Adrenal gland (tissue), 5 donors: ENCODE results near the gene LYSMD4.

Source experiments
- POLR2A ChIP-seq, 2 donors: fragments of 450-650 bp; IDR thresholded peaks; one replicate each; pipeline ENCODE4 v1.6.1; 2017; ENCODE audit warnings: antibody characterized with exemption in 2 of 2, mild to moderate bottlenecking in 2 of 2, moderate library complexity in 1 of 2
- TF ChIP-seq, protein P1 (sequence below), 6 experiments: fragments of 450-650 bp in 4 of 6; fragments of 200-600 bp in 2 of 6; sonication (generic) in 1 of 6; IDR thresholded peaks; 1 replicate in 5 of 6; 2 replicates in 1 of 6; pipeline versions ENCODE4 v1.5.1 to v1.8.0; 2016 to 2021; ENCODE audit warnings: antibody characterized with exemption in 6 of 6, mild to moderate bottlenecking in 2 of 6, moderate library complexity in 1 of 6
- donor health status: DM: no; HTN: no; CAD: no.

DNA sequence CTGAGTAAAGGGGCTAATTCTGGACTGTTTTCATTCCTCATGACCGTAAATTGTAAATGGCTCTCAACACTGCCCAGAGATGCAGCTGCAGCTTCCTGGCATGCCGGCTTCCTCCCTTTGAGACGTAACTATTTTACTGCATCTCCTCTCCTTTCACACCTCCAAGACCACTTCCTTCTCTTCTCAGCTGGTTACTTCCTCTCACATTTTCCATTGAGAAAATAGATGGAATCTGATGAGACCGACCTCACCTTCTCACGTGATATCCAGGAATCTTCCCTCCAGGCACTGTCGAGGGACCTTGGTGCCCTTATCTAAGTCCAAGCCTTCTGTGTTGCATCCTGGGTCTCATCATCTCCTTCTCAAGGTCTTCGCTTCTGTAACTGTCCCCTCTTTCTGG, 12.7 kb downstream of the LYSMD4 start:
- TF ChIP-seq POLR2A (IDR thresholded peaks at IDR 0.05): no peak
- TF ChIP-seq, protein P1, sequence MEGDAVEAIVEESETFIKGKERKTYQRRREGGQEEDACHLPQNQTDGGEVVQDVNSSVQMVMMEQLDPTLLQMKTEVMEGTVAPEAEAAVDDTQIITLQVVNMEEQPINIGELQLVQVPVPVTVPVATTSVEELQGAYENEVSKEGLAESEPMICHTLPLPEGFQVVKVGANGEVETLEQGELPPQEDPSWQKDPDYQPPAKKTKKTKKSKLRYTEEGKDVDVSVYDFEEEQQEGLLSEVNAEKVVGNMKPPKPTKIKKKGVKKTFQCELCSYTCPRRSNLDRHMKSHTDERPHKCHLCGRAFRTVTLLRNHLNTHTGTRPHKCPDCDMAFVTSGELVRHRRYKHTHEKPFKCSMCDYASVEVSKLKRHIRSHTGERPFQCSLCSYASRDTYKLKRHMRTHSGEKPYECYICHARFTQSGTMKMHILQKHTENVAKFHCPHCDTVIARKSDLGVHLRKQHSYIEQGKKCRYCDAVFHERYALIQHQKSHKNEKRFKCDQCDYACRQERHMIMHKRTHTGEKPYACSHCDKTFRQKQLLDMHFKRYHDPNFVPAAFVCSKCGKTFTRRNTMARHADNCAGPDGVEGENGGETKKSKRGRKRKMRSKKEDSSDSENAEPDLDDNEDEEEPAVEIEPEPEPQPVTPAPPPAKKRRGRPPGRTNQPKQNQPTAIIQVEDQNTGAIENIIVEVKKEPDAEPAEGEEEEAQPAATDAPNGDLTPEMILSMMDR (IDR thresholded peaks at IDR 0.05): no peak
